GM19397 (cell line): ENCODE data around the gene CALML5.
"Not testable (repeated sequence)": the region's sequence is repeated elsewhere in the genome, so short reads cannot be mapped to it uniquely, and the experiment has no call there.

Experiments used
- ATAC-seq: cut with Tn5 transposase; IDR thresholded peaks from one replicate; pipeline ENCODE4 v1.9.1; 2021; ENCODE audit warnings: mild to moderate bottlenecking, moderate library complexity; ENCODE audit not compliant: unreplicated experiment

The CALML5 gene

DNA sequence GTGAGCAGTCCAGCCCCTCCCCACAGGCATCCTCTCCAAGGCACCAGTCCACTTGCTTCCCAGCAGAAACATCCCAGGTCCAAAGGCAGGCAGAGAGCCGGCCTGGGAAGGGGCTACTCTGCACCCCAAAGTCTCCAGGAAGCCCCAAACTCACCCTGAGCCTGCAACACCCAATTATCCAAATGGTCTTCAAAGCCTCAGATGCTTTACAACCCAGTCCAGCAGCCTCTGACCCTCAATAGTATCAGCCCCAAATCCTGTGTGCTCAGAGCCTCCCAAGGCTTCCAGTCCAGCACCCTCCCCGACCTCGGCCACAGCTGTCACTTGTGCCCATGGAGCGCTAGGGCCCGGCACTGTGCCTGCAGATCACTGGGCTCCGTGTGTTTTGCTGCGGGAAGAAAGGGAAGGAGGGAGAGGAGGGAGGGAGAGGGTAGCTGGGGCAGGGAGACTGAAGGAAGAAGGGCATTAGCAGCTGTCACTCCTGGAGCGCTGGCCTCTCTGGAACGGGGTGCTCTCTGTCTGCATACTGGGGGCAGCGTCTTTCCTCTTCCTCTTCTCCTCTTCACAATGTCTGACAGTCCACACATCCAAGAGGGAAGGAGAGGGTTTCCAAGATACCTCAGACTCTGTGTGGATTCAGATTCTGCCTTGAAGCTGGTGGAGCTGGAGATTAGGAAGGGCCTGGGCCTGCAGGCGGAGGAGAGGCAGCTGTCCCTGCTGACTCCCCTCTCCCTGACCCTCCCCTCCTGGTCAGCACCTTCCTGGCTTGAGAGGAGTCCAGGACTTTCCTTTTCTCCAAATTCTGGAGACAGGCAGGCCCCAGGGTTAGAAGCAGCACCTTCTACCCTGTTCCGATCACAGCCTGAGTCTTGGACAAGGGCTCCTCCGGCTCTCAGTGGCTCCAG is 13.2 kb downstream of the CALML5 start:
- no peak for ATAC-seq

DNA sequence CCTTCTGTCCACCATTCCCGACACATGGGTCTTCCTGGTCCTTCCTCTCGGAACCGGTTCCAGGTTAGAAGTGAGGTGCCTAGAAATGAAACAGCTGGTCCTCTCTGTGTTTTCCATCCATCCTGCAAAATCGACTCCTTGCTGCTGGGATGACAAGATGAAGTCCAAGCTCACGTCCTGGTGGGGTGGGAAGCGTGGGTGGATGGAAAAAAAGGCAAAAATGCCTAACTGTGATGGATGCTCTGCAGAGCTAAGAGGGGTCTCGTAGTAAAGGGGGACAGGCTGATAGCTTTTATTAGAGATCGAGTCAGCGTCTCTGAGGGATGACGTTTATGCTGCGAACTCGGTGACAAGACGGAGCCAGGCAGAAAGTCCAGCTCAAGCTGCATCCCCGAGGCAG is 14.1 kb downstream of the CALML5 start:
- ATAC-seq = no peak

DNA sequence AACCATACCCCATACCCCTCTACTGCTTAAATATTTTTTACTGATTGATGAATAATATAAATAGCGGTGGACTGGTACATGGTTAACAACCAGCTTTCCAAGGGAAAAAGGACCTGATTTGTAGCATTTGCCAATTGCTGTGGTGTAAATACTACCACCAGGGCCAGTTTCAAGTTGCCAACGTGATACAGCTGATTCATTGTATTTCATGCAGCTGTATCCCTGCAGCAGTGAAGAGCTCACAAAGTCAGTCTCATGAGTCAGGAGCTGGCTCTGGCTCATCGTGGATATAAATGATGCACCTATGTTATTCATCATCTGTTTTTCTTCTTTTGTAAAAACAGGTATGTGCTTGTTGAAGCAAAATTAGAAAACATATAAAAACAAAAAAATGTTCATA is 15.2 kb downstream of the CALML5 start:
- ATAC-seq = no peak

DNA sequence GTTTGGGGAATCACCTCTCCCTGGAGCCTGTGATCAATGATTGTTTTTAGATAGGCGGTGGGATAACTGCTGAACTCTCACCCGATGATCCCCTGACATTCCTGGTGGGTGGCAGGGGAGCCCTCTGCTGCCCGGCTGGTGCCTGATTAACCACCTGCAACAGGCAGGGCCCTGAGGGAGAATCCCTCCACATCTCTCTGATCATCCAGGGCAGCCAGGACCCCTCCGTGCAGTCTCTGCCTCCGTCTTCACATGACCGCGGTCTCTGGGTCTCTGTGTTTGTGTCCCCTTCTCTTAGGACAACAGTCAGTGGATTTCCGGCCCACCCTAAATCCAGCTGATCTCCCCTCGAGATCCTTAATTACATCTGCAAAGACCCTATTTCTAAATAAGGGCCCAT is 17.4 kb downstream of the CALML5 start:
- ATAC-seq = no peak

DNA sequence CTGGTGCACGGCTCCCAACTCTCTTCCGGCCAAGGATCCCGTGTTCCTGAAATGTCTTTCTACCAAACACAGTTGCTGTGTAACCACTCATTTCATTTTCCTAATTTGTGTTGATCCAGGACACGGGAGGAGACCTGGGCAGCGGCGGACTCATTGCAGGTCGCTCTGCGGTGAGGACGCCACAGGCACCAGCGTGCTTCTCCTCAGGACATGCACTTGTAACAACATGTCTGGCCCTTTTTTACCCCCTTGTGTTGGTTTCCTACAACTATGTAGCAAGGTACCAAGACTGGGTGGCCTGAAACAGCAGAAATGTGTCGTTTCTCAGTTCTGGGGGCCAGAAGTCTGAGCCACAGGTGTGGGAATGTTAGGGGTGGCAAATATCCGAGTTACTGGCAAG is 18.2 kb downstream of the CALML5 start:
- no peak for ATAC-seq

DNA sequence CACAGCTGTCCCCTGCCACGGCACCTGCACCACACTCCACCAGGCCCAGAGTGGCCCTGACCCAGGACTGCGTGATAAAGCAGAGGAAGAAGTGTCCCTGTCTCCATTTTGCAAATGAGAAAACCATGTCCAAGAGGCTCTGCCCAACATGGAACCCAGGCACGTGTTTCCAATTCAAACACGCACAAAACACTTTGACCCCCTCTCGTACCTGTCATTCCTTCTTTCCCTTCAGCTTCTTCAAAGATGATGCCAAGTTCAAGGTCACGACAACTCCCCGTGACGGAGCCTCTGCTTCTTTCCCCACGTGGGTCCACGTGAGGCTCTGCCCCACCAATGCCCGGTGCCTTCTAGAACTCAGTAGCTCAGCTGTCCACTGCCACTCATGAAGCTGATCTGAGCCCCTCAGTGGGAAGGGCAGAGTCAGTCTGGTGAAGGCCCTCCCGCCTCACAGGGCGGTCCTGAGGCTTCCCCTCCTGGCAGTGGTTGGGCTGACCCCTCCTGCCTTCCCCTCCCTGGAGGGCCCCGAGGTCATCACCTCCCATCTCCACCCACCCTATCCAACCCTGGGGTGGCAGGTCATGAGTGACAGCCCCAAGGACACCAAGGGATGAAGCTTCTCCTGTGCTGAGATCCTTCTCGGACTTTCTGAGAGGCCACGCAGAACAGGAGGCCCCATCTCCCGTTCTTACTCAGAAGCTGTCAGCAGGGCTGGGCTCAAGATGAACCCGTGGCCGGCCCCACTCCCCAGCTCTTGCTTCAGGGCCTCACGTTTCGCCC is 19.0 kb downstream of the CALML5 start:
- ATAC-seq = no peak

DNA sequence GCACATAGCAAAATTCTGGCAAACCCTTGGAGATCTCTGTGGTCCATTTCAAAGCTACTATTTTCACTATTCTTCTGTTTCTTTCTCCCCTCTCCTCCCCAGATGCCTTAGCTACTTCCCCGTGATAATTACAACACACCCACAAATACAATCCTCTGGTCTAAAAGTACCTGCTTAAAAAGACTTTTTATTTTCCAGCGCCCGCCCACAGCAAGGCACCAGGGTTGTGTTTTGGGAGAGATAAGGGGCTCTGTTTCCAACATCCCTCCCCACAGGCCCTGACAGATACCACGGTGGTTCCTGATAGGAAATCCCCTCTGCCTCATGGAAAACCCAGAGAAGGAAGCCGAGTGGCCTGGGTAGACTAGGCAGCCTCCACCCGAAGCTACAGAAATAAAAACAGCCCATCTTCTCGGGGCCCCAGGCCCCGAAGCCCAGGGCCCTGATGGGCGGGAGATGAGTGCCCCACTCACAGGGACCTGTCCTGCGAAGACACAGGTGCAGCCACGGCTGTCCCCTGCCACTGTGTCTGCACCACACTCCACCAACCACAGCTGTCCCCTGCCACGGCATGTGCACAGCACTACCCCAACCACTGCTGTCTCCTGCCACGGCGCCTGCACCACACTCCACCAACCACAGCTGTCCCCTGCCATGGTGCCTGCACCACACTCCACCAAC is 19.7 kb downstream of the CALML5 start:
- no peak for ATAC-seq

DNA sequence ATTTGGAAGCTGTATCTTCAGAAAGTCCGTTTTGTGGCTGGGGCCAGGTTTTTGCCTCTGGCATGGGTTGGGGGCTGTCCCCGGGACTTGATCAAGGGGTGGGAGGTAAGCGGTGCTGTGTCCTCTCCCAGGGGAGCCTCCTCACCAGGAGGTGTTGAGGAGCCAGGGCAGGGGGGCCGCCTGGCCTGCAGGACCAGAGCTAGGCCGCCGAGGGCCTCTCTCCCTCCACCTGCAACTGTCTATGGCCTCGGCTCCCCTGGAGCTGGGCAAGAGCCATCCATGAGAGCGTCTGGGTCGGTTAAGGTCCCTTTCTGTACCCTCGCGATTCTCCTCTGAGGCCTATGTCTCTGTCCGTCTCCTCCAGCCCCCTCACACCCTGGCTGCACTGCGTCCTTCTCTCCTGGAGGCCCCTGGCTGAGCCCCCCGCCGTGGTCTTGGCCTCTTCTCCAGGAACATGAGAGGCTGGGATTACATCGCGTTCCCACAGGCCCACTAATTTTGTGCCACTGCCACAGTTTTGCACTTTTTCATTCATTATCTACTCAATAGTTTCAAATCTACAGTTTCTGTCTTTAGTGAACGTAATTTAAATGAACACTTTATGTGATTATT is 20.6 kb downstream of the CALML5 start:
- no peak for ATAC-seq

DNA sequence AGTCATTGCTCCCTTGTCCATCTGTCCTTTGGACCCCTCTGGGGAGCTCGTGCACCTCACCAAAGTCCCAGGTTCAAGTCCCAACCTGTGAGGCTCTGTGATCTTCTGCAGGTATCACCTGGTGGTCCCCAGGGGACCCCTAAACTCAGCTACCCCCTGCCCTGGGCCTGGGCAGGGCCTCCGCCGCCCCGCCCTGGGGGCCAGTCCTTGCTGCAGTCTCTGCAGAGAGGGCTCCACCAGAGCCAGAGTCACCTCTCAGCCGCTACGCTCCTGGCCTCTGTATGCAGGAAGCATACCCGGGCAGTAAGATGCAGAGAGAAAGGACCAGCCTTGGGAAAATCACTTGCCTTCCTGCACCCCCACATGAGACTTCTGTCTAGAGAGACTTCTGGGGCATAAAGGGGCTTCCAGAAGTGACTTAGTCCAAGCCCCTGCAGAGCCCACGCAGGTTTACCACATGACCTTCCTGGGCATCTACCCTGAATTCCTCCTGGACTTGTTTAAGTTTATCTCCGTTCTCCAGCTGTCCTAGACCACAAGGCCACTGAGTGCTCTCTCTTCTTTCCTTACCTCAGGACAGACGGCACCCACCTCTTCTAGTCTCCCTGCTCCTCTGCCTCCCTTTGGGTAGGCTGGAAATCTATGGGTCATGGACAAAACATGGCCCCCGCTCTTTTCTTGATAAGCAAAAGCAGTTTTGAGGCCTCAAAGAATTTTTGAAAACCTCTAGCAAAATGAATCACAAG is 21.2 kb downstream of the CALML5 start:
- no peak for ATAC-seq

DNA sequence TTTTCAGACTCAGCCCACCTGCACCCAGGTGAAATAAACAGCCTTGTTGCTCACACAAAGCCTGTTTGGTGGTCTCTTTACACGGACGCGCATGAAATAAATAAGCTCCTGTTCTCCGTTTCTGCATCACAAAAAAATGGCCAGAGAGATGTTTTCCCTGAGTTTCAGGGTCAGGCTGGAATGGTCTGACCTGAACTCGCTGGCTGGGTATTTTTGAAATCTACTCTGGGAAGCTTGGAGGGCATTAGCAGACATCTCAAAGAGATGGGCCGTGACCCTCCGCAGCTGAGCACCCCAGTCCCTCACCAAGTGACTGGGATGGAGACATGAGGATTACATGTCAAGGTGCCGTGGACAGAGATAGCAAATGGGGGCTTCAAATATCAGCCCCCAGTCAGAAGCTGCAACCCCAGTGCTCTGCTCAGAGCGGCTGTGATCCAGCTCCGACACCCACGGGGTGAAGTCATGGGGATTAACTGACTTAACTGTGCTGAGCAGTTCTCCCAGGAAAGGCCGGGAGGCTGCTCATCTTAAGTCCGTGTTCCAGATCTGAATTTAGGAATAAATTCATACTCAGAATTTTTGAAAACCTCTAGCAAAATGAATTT is 22.3 kb downstream of the CALML5 start:
- ATAC-seq = no peak

DNA sequence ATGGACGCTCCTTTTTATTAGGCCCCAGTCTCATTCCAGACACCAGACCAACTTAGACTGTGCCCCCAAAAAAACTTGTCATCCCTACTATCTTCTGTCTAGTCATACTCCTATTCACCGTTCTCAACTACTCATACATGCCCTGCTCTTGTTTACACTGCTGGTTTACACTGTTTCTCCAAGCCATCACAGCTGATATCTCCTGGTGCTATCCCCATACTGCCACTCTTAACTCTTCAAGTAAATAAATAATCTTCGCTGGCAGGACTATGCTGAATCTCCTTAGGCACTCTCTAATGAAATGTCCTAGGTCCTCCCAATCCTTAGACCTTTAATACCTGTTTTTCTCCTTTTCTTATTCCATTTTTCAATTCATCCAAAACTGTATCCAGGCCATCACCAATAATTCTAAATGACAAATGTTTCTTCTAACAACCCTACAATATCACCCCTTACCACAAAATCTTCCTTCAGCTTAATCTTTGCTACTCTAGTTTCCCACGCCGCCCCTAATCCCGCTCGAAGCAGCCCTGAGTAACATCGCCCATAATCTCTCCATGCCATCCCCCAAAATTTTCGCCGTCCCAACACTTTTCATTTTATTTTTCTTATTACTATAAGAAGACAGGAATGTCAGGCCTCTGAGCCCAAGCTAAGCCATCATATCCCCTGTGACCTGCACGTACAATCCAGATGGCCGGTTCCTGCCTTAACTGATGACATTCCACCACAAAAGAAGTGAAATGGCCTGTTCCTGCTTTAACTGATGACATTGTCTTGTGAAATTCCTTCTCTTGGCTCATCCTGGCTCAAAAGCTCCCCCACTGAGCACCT is 23.2 kb downstream of the CALML5 start:
- ATAC-seq = not testable (repeated sequence)

DNA sequence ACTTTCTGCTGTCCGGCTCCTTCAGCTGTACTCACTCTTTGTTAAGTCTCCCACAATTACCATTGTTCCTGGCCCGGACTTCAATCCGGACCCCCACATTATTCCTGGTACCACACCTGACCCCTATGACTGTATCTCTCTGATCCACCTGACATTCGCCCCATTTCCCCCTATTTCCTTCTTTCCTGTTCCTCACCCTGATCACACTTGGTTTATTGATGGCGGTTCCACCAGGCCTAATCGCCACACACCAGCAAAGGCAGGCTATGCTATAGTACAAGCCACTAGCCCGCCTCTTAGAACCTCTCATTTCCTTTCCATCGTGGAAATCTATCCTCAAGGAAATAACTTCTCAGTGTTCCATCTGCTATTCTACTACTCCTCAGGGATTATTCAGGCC is 24.3 kb downstream of the CALML5 start:
- not testable (repeated sequence) for ATAC-seq

DNA sequence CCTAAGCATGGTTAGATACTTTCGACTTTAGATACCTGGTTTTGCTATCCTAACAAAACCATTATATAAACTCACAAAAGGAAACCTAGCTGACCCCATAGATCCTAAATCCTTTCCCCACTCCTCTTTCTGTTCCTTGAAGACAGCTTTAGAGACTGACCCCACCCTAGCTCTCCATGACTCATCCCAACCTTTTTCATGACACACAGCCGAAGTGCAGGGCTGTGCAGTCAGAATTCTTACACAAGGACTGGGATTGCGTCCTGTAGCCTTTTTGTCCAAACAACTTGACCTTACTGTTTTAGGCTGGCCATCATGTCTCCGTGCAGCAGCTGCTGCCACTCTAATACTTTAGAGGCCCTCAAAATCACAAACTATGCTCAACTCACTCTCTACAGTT is 24.7 kb downstream of the CALML5 start:
- ATAC-seq = not testable (repeated sequence)

DNA sequence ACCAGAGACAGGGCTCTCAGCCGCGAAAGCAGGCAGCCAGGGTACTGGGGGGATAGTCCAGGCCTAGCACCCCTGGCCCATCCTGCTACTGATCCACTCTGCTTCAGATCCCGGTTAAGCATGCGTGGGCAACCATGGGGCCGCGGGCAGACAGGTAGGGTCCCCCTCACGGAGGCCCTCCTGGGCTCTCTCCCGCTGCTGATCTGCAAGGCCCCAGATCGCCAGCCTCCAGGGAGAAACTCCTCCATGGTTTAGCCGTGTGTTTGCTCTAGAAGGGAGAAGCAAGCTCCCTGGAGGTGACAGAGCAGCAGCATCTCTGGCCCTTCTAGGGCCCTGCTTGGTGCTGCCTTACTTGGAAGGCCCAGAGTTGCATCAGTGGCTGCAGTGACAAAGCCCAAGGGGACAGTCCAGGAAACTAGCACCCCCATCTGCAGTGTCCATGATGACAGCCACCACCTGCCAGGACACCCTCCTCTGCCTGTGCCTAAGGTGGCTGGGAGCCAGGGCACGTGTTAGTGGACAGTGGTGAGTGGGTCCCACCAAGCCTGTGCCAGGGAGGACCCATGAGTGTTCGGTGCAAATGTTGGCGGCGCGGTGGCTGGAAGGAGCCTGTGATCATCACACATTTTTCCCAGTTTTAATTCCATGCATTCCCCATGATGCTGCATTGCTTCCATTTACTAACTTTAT is 29.2 kb downstream of the CALML5 start:
- ATAC-seq = no peak

DNA sequence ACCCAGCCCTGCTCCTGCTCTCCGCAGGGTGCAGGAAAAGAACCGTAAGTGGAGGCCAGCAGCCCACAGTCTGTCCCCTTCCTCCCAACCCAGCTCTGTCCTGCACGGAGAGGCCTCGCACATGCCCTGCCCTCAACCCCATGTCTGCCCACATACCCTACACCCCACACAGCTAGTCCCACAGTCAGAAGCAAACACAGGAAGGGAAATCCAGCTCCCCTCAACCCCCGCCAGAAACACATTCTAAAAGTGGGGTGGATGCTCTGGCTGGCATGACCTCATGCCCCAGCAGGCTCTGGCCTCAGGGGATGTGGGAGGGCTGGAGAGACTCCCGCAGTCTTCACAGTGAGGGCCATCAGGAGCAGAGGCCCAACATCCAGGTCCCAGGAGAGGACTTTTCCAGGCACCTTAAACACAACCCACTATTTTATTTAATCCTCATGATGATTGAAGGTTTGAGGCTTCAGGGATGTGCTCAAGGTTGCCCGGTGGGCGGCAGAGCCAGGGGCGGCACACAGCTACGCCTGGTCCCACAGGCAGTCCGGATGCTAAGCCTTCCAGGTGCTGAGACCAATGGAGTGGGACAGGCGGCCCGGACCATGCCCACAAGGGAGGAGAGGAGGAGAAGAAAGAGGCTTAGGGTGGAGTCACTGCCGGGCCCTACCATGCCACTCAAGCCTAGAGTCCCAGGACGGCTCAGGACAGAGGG is 29.9 kb downstream of the CALML5 start:
- no peak for ATAC-seq

DNA sequence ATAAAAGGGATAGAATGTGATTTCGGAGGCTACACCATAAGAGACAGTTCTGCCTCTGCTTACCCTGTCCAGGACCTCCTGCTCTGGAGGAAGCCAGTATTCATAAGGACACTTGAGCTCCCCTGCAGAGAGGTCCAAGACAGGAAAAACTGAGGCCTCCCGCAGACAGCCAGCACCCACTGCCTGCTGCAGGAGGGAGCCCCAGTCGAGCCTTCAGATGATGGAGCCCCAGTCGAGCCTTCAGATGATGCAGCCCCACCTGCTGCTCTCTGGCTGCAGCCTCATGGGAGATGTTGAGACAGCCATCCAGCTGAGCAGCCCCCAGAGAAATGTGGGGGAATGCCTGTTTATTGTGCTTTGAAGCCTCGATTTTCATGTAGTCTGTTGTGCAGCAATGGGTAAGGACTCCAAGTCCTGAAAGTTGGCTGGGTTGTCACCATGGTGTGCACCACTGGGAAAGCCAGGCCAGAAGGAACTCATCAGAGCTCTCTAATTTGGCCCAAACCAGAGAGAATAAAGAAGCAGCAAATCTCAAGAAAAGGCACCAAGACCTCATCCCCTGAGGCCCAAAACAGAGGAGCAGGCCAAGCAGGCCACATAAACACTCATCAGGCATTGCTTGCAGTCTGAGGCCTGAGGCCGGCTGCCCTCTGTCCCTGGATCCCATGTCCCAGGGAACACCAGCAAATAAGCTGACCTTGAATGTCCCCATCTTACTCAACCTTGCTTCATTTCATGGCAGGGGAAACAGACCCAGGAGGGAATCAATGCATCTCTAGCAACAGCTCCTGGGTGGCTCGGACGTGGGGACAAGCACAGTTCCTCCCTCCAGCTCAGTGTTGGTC is 30.9 kb downstream of the CALML5 start:
- no peak for ATAC-seq

DNA sequence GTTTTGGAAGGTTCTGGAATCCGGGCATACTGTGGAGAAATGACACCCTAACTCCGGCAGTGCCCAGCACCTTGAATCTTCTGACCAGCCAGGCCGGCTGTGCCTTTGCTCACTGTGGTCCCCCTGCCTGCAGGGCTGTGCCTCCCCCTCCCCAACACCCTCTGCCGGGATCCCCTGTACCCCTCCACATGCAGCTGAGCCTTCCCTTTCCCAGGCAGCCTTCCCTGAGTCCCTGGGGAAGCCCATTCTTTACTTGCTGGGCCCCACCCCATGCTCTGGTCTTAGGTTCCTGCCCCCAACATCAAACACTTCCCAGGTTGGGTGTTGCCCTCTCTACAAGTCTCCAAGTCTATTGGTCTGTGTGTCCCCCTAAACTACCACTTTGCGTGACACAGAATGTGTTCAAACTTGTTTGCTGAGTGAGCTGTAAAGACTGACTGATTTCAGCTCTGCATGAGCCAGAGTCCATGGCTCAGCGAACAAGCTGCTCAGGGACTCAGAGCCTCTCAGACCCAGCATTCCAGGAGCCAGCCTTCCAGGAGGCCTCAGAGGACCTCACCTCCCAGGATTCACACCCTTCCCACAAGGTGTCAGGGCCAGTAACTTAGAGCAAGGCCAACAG is 31.6 kb downstream of the CALML5 start:
- no peak for ATAC-seq
